BE2C (cell line): ENCODE results near the gene STRADB.
"Not testable (repeated sequence)": the region's sequence is repeated elsewhere in the genome, so short reads cannot be mapped to it uniquely, and the experiment has no call there.

Experiments used
- DNase-seq: peaks from one replicate; pipeline ENCODE4 v3.0.0-alpha.2; 2020
- H3K27me3 ChIP-seq: fragments of 250-450 bp; sonication (Bioruptor Pico); 2 replicates; pipeline ENCODE4 v1.5.1; 2020; ENCODE audit warnings: mild to moderate bottlenecking
- H3K36me3 ChIP-seq: fragments of 250-450 bp; sonication (Bioruptor Pico); 2 replicates; pipeline ENCODE4 v1.5.1; 2020; ENCODE audit warnings: mild to moderate bottlenecking
- H3K4me1 ChIP-seq: fragments of 250-450 bp; sonication (Bioruptor Pico); 2 replicates; pipeline ENCODE4 v1.5.1; 2020
- H3K4me3 ChIP-seq: 2 replicates; pipeline ENCODE4 v1.5.1; 2011; ENCODE audit warnings: low read depth, low read length
- H3K9me3 ChIP-seq: fragments of 250-450 bp; sonication (Bioruptor Pico); 2 replicates; pipeline ENCODE4 v1.5.1; 2020
- TF ChIP-seq, protein P1 (sequence below): IDR thresholded peaks from 2 replicates; pipeline ENCODE4 v1.5.1; 2012; ENCODE audit warnings: mild to moderate bottlenecking, low read depth, low read length

Gene STRADB

GRCh38 chr2:201483342-201483741 lies 31.8 kb downstream of the STRADB start:
- H3K36me3 ChIP-seq, result no peaks in the 10 kb centered on the region
- no peaks in the 10 kb centered on the region for H3K4me1 ChIP-seq
- H3K9me3 ChIP-seq, result no peaks in the 10 kb centered on the region
- H3K4me3 ChIP-seq, result no peak overlapping the region
- TF ChIP-seq, protein P1, sequence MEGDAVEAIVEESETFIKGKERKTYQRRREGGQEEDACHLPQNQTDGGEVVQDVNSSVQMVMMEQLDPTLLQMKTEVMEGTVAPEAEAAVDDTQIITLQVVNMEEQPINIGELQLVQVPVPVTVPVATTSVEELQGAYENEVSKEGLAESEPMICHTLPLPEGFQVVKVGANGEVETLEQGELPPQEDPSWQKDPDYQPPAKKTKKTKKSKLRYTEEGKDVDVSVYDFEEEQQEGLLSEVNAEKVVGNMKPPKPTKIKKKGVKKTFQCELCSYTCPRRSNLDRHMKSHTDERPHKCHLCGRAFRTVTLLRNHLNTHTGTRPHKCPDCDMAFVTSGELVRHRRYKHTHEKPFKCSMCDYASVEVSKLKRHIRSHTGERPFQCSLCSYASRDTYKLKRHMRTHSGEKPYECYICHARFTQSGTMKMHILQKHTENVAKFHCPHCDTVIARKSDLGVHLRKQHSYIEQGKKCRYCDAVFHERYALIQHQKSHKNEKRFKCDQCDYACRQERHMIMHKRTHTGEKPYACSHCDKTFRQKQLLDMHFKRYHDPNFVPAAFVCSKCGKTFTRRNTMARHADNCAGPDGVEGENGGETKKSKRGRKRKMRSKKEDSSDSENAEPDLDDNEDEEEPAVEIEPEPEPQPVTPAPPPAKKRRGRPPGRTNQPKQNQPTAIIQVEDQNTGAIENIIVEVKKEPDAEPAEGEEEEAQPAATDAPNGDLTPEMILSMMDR, result no peak
- no peak for DNase-seq
- no peaks in the 10 kb centered on the region for H3K27me3 ChIP-seq

DNA sequence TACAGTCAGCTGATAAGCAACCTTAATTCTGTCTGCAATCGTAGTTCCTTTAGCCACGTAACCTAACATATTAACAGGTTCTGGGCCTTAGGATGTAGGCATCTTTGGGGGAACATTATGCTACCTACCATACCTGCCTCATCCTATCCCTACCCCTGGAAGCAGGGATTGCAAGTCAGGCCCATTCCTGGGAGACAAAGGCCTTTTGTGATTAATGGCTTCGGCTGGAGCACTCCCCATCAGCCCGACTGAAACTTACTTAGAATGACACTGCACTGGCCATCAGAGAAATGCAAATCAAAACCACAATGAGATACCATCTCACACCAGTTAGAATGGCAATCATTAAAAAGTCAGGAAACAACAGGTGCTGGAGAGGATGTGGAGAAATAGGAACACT lies 32.2 kb downstream of the STRADB start:
- H3K36me3 ChIP-seq, DNase-seq, H3K4me1 ChIP-seq, H3K27me3 ChIP-seq, H3K9me3 ChIP-seq, H3K4me3 ChIP-seq: not testable (repeated sequence)

- no peak for DNase-seq
- TF ChIP-seq, protein P1, result no peak
- no peak overlapping the region for H3K4me3 ChIP-seq
These were observed 33.3 kb downstream of the STRADB start for GRCh38 chr2:201484805-201485204.

GRCh38 chr2:201490291-201490690 lies 38.8 kb downstream of the STRADB start:
- TF ChIP-seq, protein P1, result no peak
- no peaks in the 10 kb centered on the region for H3K27me3 ChIP-seq
- no peaks in the 10 kb centered on the region for H3K36me3 ChIP-seq

More at GRCh38 chr2:201484805-201485204, 33.3 kb downstream of the STRADB start:
- H3K9me3 ChIP-seq, result no peaks in the 10 kb centered on the region
- no peaks in the 10 kb centered on the region for H3K36me3 ChIP-seq
- H3K4me1 ChIP-seq, result no peaks in the 10 kb centered on the region
- no peaks in the 10 kb centered on the region for H3K27me3 ChIP-seq

DNA sequence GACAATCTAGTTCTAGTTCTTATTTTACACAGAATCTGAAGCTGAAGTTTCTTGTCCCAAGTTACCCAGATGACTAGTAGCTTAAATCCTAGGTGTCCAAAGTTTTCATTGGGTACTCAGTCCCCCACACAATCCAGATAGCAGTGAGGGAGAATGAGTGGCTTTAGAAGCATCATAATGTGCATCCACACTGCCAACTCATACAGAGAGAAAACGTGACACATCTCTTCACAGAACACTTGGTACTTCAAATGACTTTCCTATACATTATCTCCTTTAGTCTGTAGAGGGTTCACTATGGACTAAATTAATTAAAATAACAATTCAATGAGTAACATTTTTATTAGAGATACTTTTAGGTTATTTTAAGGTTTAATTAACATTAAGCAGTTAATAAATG lies 45.2 kb downstream of the STRADB start:
- TF ChIP-seq, protein P1, result no peak
- Histone ChIP-seq H3K4me3 (no peak overlapping the region), H3K4me1 (no peaks in the 10 kb centered on the region), H3K27me3 (no peaks in the 10 kb centered on the region), H3K9me3 (no peaks in the 10 kb centered on the region), H3K36me3 (no peaks in the 10 kb centered on the region)
- DNase-seq, result no peak

More at GRCh38 chr2:201490291-201490690, 38.8 kb downstream of the STRADB start:
- Histone ChIP-seq H3K4me3 (no peak overlapping the region), H3K4me1 (no peaks in the 10 kb centered on the region), H3K9me3 (no peaks in the 10 kb centered on the region)
- no peak for DNase-seq

GRCh38 chr2:201500534-201500933 lies 49.0 kb downstream of the STRADB start:
- no peak for DNase-seq

More at GRCh38 chr2:201500534-201500933, 49.0 kb downstream of the STRADB start:
- Histone ChIP-seq H3K9me3 (no peaks in the 10 kb centered on the region), H3K4me3 (no peak overlapping the region), H3K4me1 (no peaks in the 10 kb centered on the region), H3K27me3 (no peaks in the 10 kb centered on the region), H3K36me3 (no peaks in the 10 kb centered on the region)
- TF ChIP-seq, protein P1, result no peak
